ENCODE measurements around the gene UPP2. TPM values are rescaled to one million over a fixed set of nuclear protein-coding genes. Genes with fewer than 3 reads are reported as not detected.

UPP2 gene
- total and polyA plus RNA-seq, 2 of the 13 experiments (the other 11 are each of a cell fraction or from before 2014, with no cell fraction given), result 0.07 to 0.28 TPM

DNA sequence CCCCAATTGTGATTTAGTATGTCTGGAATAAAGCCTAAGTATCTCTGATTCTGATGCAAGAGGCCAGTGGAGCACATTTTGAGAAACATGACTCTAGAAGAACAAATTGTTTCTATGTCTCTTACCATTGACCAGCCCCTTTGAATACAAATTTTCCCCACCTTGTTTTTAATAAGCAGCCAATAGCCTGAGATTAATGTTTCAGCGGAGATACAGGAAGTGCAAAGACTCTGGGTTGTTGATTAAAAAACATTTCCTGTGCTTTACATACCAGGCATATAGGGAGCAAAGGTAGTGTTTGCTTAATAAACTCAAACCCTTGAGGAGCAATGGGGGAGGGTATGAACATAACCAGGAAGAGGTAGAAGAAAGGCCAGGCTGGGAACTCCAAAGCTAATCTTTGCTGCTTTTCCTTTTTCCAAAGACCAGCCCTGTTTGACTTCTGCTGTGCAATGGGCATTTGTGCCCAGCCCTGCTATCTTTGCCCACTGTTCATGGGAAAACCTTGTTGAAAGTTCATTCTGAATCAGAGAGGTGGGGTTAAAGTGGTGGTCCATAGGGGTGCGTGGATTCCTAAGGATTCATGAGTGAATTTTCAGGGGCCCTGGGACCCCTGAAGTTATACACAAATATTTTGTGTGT, 29.3 kb downstream of the UPP2 start (continued):
- TF ChIP-seq, protein P1, sequence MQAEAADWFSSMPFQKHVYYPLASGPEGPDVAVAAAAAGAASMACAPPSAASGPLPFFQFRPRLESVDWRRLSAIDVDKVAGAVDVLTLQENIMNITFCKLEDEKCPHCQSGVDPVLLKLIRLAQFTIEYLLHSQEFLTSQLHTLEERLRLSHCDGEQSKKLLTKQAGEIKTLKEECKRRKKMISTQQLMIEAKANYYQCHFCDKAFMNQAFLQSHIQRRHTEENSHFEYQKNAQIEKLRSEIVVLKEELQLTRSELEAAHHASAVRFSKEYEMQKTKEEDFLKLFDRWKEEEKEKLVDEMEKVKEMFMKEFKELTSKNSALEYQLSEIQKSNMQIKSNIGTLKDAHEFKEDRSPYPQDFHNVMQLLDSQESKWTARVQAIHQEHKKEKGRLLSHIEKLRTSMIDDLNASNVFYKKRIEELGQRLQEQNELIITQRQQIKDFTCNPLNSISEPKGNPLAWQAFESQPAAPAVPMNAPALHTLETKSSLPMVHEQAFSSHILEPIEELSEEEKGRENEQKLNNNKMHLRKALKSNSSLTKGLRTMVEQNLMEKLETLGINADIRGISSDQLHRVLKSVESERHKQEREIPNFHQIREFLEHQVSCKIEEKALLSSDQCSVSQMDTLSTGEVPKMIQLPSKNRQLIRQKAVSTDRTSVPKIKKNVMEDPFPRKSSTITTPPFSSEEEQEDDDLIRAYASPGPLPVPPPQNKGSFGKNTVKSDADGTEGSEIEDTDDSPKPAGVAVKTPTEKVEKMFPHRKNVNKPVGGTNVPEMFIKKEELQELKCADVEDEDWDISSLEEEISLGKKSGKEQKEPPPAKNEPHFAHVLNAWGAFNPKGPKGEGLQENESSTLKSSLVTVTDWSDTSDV (CRISPR knock-in tag; IDR thresholded peaks at IDR 0.05), result no peak
- TF ChIP-seq, protein P2, sequence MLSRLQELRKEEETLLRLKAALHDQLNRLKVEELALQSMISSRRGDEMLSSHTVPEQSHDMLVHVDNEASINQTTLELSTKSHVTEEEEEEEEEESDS (CRISPR knock-in tag; IDR thresholded peaks at IDR 0.05; ENCODE audit: borderline replicate concordance), result no peak
- TF ChIP-seq, protein P3, sequence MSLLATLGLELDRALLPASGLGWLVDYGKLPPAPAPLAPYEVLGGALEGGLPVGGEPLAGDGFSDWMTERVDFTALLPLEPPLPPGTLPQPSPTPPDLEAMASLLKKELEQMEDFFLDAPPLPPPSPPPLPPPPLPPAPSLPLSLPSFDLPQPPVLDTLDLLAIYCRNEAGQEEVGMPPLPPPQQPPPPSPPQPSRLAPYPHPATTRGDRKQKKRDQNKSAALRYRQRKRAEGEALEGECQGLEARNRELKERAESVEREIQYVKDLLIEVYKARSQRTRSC (CRISPR knock-in tag; IDR thresholded peaks at IDR 0.05; ENCODE audit: low read depth), result no peak
- no peak for TF ChIP-seq SOX6 (IDR thresholded peaks at IDR 0.05)
- TF ChIP-seq SOX6 (CRISPR knock-in tag; IDR thresholded peaks at IDR 0.05), result peak; percentile 87
- TF ChIP-seq NFKB2 (CRISPR knock-in tag; IDR thresholded peaks at IDR 0.05; ENCODE audit: borderline replicate concordance), result no peak
- TF ChIP-seq SPEN (CRISPR knock-in tag; IDR thresholded peaks at IDR 0.05; ENCODE audit: low read depth), result no peak
- no peak for TF ChIP-seq STAT5B (CRISPR knock-in tag; IDR thresholded peaks at IDR 0.05)
- no peak for TF ChIP-seq IRX3 (CRISPR knock-in tag; IDR thresholded peaks at IDR 0.05; ENCODE audit: borderline replicate concordance, low read depth)
- 0 out of 2 replicates have a peak, but pooled peaks have one; percentile 12 for TF ChIP-seq ZBTB8A (CRISPR knock-in tag; IDR thresholded peaks at IDR 0.05; ENCODE audit: borderline replicate concordance, low read depth)
- 0 out of 2 replicates have a peak, but pooled peaks have one; percentile 59 for TF ChIP-seq RORA (CRISPR knock-in tag; IDR thresholded peaks at IDR 0.05)
- peak; percentile 33; the same call in 1 of the 2 replicates for TF ChIP-seq BRCA1 (CRISPR knock-in tag; IDR thresholded peaks at IDR 0.05)
- TF ChIP-seq ZNF672 (CRISPR knock-in tag; IDR thresholded peaks at IDR 0.05), result no peak
- TF ChIP-seq ZNF33A (CRISPR knock-in tag; IDR thresholded peaks at IDR 0.05; ENCODE audit: borderline replicate concordance), result no peak
- no peak for TF ChIP-seq ZNF841 (CRISPR knock-in tag; IDR thresholded peaks at IDR 0.05; ENCODE audit: borderline replicate concordance)
- TF ChIP-seq ZNF451 (CRISPR knock-in tag; IDR thresholded peaks at IDR 0.05), result no peak
- TF ChIP-seq, protein P4, sequence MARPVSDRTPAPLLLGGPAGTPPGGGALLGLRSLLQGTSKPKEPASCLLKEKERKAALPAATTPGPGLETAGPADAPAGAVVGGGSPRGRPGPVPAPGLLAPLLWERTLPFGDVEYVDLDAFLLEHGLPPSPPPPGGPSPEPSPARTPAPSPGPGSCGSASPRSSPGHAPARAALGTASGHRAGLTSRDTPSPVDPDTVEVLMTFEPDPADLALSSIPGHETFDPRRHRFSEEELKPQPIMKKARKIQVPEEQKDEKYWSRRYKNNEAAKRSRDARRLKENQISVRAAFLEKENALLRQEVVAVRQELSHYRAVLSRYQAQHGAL (CRISPR knock-in tag; IDR thresholded peaks at IDR 0.05; ENCODE audit: not compliant biosample characterization), result no peak
- TF ChIP-seq, protein P5, sequence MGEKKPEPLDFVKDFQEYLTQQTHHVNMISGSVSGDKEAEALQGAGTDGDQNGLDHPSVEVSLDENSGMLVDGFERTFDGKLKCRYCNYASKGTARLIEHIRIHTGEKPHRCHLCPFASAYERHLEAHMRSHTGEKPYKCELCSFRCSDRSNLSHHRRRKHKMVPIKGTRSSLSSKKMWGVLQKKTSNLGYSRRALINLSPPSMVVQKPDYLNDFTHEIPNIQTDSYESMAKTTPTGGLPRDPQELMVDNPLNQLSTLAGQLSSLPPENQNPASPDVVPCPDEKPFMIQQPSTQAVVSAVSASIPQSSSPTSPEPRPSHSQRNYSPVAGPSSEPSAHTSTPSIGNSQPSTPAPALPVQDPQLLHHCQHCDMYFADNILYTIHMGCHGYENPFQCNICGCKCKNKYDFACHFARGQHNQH (CRISPR knock-in tag; IDR thresholded peaks at IDR 0.05), result no peak
- TF ChIP-seq ATF7-NPFF (CRISPR knock-in tag; IDR thresholded peaks at IDR 0.05; ENCODE audit: low read depth), result no peak
- peak; percentile 26; the same call in 1 of the 2 replicates for TF ChIP-seq NFYB (CRISPR knock-in tag; IDR thresholded peaks at IDR 0.05)
- no peak for TF ChIP-seq RAD51 (IDR thresholded peaks at IDR 0.05; ENCODE audit: borderline replicate concordance)
- TF ChIP-seq MTA3 (CRISPR knock-in tag; IDR thresholded peaks at IDR 0.05), result no peak
- no peak for TF ChIP-seq ZNF446 (CRISPR knock-in tag; IDR thresholded peaks at IDR 0.05)
- TF ChIP-seq PAWR (CRISPR knock-in tag; IDR thresholded peaks at IDR 0.05; ENCODE audit: borderline replicate concordance), result no peak
